Measurements from ENCODE around the gene CA9.

CA9 gene

DNA sequence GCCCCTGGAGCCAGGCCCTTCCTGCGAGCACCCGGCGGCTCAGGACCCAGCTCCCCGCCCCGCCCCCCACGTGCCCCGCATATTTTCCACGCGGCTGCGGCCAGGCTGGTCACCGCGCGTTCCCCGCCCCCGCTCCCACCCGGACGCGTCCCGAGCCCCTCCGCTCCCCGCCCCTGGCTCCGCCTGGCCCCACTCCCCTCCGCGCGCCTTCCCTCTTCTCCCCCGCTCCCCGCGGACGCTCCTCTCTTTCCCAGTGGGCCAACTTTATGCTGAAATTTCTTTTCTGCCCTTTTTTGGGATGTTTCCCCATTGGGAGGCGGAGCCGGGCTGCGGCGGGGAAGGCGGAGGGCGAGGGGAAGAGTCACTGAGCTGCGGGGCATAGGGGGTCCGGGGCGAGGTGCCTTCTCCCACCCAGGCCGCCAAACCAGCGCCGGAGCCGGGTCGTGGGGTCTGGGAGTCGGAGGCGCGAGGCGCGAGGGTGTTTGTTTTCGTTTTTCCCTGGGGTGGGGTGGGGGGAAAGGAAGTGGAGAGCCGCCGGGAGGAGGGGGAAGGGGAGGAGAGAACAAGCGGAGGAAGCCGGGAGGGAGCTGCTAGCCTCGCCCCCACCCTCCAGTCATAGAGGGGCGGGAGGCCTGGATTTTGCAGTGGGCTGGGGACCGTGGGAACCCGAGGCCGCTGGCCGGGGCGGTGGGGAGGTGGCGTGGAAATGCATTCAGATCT, 17.0 kb downstream of the CA9 start:
- H3K4me3 ChIP-seq (ENCODE audit: low read depth, low read length): peak overlapping the region; percentile 89

GRCh38 chr9:35691334-35691650, 17.6 kb downstream of the CA9 start:
- H3K4me3 ChIP-seq (ENCODE audit: low read depth, low read length): peak overlapping the region; percentile 54

DNA sequence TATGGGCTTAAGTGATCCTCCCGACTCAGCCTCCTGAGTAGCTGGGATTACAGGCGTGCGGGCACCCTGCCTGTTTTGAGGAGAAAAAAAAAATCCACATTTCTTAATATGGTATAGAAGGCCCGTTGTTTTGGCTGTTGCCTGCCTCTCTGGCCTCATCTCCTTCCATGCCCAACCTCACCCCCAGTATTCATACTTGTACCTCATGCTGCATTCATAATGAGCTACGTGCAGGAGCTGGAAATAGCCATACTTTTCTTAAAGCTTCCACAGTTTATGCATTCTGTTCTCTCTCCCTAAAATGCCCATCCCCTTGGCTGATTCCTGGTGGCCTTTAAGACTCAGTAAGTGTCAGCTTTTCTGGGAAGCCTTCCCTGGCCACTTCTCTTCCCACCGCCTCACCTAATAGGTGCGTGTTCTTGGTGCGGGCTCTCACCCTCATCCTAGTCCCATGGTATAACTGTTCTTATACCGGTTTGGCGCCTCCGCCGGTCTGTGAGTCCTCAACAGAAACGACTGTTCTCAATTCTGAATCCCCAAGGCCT, 18.1 kb downstream of the CA9 start:
- no peak overlapping the region for H3K4me3 ChIP-seq (ENCODE audit: low read depth, low read length)

DNA sequence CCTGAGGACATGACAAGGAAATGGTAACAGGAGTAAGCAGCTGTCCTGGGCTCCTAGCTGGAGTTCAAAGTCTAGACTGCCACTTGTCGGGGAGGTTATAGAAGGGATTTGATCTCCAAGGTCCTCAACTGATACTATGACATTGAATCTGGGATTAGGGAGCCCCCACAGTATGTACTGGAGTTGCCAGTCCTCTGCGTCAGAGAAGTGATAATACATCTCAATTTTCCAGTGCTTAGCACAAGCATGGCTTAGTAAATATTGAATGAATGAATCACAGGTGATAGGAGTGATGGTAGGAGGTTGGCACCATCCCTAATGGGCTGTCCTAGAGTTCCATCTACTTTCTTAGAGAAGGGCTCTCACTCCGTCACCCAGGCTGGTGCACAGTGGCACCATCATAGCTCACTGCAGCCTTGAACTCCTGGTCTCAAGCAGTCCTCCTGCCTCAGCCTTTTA, 22.2 kb downstream of the CA9 start:
- H3K4me3 ChIP-seq (ENCODE audit: low read depth, low read length): no peak overlapping the region

DNA sequence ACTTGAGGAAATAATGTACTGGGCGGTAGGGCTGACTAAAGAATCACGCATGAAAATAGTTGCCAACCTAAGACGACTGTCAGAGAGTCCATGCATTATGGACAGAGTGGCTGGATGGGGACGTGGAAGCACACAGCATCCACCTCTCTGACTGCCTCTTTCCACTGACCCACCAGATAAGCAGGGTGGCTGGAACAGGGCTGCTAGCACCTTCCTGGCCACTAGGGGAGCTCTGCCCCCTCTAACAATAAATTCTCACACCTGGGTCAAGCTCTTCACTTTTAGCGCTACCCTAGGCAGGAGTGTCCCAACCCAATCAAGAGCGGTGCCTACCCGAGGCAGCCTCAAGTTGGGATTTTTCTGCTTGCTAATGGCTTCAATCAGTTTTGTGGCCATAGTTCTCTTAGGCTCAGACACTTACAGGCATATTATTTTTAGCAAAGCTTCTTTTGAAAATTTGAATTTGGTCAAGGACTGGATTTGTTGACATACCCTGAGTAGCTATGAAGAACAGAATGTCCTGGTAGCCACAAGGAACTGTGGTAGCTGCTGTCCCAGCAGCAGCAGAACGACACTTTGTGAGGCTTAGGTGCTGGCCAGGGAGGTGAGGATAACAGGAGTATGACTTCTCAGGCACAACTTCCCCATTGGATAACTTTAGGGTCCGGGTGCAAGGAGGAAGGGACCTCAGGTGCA, 22.9 kb downstream of the CA9 start:
- H3K4me3 ChIP-seq (ENCODE audit: low read depth, low read length): no peak overlapping the region

DNA sequence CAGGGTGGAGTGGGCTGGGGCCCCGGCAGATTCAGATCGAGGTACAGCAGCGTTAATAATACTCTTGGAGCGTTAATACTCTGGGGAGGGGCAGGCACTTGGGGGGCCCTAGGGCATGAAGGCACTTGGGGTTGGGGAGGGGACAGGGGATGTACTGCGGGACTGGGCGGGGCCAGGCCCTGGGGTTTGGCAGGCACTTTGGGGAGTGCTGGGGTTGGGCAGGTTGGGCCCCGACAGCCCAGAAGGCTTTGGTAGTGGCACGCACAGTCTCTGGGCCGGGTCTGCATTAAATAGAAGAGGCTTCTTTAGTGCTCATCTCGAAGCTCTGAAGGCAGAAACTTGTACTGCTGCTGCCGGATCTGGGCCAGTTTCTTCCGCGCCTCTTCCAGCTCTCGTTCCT, 23.8 kb downstream of the CA9 start:
- H3K4me3 ChIP-seq (ENCODE audit: low read depth, low read length): no peak overlapping the region

DNA sequence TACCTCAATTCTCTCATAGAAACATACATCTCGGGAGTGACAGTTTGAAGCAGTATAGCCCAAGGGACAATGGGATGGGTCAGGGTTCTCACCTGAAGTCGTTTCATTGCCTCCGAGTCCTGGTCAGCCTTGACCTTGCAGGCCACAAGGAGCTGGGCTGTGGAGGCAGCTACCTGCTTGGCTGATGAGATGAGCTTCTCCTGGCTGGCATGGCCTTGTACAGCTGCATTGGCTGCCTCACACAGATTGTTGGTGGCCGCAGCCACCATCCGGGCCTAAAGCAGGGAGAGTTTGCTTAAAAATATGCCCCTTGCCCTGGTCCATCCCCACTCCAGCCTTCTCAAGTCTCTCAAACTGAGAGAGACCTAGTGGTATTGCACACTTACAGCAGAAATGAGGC, 24.5 kb downstream of the CA9 start:
- H3K4me3 ChIP-seq (ENCODE audit: low read depth, low read length): no peak overlapping the region

GRCh38 chr9:35700031-35700430, 26.3 kb downstream of the CA9 start:
- H3K4me3 ChIP-seq (ENCODE audit: low read depth, low read length): no peak overlapping the region

GRCh38 chr9:35700942-35701341, 27.2 kb downstream of the CA9 start:
- H3K4me3 ChIP-seq (ENCODE audit: low read depth, low read length): no peak overlapping the region

DNA sequence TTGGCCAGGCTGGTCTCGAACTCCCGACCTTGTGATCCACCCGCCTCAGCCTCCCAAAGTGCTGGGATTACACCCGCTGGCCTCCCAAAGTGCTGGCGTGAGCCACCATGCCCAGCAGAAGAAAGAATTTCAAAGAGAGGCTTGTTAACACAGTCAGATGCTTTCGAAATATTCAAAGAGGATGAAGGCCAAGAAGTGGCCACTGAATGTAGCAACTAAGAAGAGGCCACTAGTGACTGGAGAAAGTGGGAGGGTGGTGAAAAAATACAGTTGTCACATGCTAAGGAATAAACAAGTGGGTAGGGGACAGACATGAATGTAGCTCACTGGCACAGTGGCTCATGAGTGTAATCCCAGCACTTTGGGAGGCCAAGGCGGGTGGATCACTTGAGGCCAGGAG, 29.0 kb downstream of the CA9 start:
- H3K4me3 ChIP-seq (ENCODE audit: low read depth, low read length): no peak overlapping the region

GRCh38 chr9:35703906-35704672, 30.4 kb downstream of the CA9 start:
- no peak overlapping the region for H3K4me3 ChIP-seq (ENCODE audit: low read depth, low read length)

DNA sequence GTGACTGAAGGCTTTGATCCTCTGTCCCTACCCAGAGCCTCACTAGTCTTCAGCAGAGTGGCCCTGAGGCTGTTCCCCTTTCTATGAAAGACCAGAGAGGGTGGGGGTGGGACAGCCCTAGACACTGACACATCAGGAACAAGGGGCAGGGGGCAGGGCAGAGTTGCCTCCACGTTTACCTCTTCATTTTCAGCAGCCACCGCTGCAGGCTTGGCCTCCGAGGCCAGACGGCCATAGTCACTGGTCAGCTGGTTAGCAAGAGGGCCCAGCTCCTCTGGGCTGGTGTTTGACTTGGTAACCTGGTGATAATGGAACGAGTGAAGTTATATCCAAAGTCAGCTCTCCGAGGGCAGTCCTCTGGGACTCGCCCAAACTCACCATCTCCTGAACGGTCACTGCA, 31.6 kb downstream of the CA9 start:
- no peak overlapping the region for H3K4me3 ChIP-seq (ENCODE audit: low read depth, low read length)

- no peak overlapping the region for H3K4me3 ChIP-seq (ENCODE audit: low read depth, low read length)
These were observed 32.2 kb downstream of the CA9 start for GRCh38 chr9:35705836-35706430.

- H3K4me3 ChIP-seq (ENCODE audit: low read depth, low read length): no peak overlapping the region
These were observed 33.2 kb downstream of the CA9 start for GRCh38 chr9:35706951-35707350.

- no peak overlapping the region for H3K4me3 ChIP-seq (ENCODE audit: low read depth, low read length)
These were observed 34.4 kb downstream of the CA9 start for GRCh38 chr9:35708146-35708545.

DNA sequence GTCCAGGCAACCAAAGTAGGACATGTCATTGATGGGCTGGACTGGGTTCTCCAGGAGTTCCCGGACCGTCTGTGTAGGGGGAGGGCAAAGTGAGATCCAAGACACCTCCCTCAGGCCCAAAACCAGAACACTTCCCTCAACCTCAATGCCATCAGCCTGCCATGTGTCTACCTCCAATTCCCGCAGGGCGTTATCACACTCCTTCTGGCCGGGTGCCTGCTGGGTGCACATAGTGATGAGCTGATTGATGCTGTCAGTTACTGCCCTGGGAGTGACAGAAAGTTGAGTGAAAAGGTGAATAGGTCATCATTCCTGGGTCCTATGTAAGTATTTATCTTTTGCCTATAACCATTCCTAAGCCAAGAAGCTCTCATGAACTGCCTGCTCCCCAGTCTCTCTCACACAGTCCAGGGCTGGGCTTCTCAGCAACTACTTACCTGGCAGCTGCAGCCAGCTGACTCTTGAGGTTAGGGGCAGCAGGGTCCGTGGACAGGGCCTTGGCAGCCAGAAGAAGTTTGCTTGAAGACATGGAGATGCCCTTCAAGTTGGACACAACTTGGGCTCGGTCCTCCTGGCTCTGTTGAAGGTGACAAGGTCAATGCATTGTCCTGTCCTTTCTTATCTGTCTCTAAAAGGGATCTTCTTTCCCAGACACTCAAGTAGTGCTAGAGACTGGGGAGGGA, 37.2 kb downstream of the CA9 start:
- no peak overlapping the region for H3K4me3 ChIP-seq (ENCODE audit: low read depth, low read length)

- no peak overlapping the region for H3K4me3 ChIP-seq (ENCODE audit: low read depth, low read length)
These were observed 38.0 kb downstream of the CA9 start for GRCh38 chr9:35711501-35712428.

DNA sequence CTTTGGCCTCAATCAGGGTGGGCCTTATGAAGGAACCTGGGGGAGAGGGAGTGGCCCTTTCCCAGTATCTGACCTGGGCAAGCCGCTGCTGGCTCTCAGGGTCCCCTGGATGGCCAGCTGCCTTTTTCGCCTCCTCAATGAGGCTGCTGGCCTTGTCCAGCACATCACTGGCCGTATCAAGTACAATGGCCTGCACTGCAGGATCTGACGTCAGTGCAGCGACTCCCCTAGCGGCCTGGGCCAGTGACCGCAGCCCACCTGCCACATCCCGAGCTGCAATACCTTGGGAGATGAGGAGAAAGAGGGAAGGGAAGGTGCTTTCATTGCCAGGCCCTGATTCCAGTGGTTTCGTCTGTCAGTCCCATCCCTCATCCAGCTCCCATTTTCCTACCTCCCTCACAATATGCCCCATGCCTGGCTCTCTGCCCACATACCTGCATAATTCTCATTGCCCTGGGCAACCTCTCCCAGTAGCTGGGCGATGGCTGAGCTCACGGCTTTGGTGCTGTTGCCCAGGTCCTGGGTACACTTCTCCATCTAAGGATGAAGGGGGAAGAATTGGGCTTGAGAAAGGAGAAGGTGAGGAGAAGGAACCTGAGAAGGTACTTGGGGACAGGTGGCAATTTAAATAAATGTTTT, 39.2 kb downstream of the CA9 start:
- H3K4me3 ChIP-seq (ENCODE audit: low read depth, low read length): no peak overlapping the region

DNA sequence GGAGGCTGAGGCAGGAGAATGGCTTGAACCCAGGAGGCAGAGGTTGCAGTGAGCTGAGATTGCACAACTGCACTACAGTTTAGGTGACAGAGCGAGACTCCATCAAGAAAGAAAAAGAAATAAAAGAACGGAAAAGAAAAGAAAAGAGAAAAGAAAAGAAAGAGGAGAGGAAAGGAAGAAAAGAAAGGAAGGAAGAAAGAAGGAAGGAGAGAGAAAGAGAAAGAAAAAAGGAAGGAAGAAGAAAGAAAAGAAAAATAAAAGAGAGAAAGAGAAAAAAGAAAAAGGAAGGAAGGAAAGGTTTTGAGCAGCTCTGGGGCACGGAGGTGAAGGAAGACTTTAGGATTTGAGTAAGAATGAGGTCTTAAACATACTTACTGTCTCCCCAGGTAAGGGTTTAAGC, 39.9 kb downstream of the CA9 start:
- H3K4me3 ChIP-seq (ENCODE audit: low read depth, low read length): no peak overlapping the region

Data from iPS-11a (cell line).